Measurements from ENCODE around the gene PQBP1.

- no peak for TF ChIP-seq EZH2 (conservative IDR thresholded peaks at IDR 0.05; ENCODE audit: low read depth, low read length)
- TF ChIP-seq BRCA1 (CRISPR knock-in tag; IDR thresholded peaks at IDR 0.05), result no peak
These were observed 21.1 kb downstream of the PQBP1 start, which contains the start of gene PIM2 for GRCh38 chrX:48918643-48919340.
